HepG2 (cell line): ENCODE measurements around the gene SLC38A9. TPM values are rescaled to one million over a fixed set of nuclear protein-coding genes. Genes with fewer than 3 reads are reported as not detected.

Experiments used
- ELF1 ChIP-seq: sonication (generic); formaldehyde crosslinking; IDR thresholded peaks from 2 replicates; pipeline ENCODE4 v1.4.0; 2020; ENCODE audit warnings: missing genetic modification reagents
- ELF3 ChIP-seq: IDR thresholded peaks from 2 replicates; pipeline ENCODE4 v1.6.1; 2016; ENCODE audit warnings: missing genetic modification reagents, missing compliant biosample characterization
- ELF4 ChIP-seq: sonication (generic); formaldehyde crosslinking; IDR thresholded peaks from 2 replicates; pipeline ENCODE4 v1.5.0; 2020; ENCODE audit warnings: missing genetic modification reagents, mild to moderate bottlenecking, moderate library complexity, borderline replicate concordance
- GABPA ChIP-seq, 2 experiments: IDR thresholded peaks; 2 replicates each; pipeline ENCODE4 v1.6.1; 2011 to 2016; ENCODE audit warnings: low read depth in 2 of 2, low read length in 1 of 2, missing biosample characterization in 1 of 2, missing genetic modification characterization in 1 of 2
- GLI4 ChIP-seq: sonication (generic); formaldehyde crosslinking; IDR thresholded peaks from 2 replicates; pipeline ENCODE4 v1.5.1; 2020; ENCODE audit warnings: missing genetic modification reagents, mild to moderate bottlenecking, moderate library complexity, borderline replicate concordance
- HIVEP1 ChIP-seq: sonication (generic); formaldehyde crosslinking; IDR thresholded peaks from 2 replicates; pipeline ENCODE4 v1.4.0; 2020; ENCODE audit warnings: mild to moderate bottlenecking, missing genetic modification reagents
- HNF4A ChIP-seq: sonication (generic); formaldehyde crosslinking; IDR thresholded peaks from 2 replicates; pipeline ENCODE4 v1.4.0; 2020; ENCODE audit warnings: missing genetic modification reagents
- HNRNPLL ChIP-seq: fragments of 200-400 bp; formaldehyde crosslinking; IDR thresholded peaks from 2 replicates; pipeline ENCODE4 v1.6.1; 2017; ENCODE audit warnings: mild to moderate bottlenecking, low read depth, low read length; ENCODE audit not compliant: poor library complexity, severe bottlenecking
- KLF16 ChIP-seq, 2 experiments: sonication (generic) in 1 of 2; formaldehyde crosslinking in 1 of 2; IDR thresholded peaks; 2 replicates each; pipeline versions ENCODE4 v1.6.1 to v1.8.0; 2016 to 2023; ENCODE audit warnings: missing genetic modification reagents in 2 of 2, missing compliant biosample characterization in 1 of 2
- MXD1 ChIP-seq: sonication (generic); formaldehyde crosslinking; IDR thresholded peaks from 2 replicates; pipeline ENCODE4 v1.4.0; 2020; ENCODE audit warnings: mild to moderate bottlenecking, missing genetic modification reagents
- MXD4 ChIP-seq: IDR thresholded peaks from 2 replicates; pipeline ENCODE4 v1.6.1; 2016; ENCODE audit warnings: mild to moderate bottlenecking, missing biosample characterization, missing genetic modification reagents
- NBN ChIP-seq: fragments of 450-650 bp; conservative IDR thresholded peaks from 2 replicates; pipeline ENCODE4 v1.6.1; 2017
- PRDM10 ChIP-seq: sonication (generic); formaldehyde crosslinking; IDR thresholded peaks from 2 replicates; pipeline ENCODE4 v1.4.0; 2020; ENCODE audit warnings: low read depth, missing genetic modification reagents
- RNF2 ChIP-seq: fragments of 450-650 bp; conservative IDR thresholded peaks from 2 replicates; pipeline ENCODE4 v1.6.1; 2016; ENCODE audit warnings: low read depth
- TBX2 ChIP-seq: sonication (generic); formaldehyde crosslinking; IDR thresholded peaks from 2 replicates; pipeline ENCODE4 v1.5.0; 2020; ENCODE audit warnings: missing genetic modification reagents, mild to moderate bottlenecking, borderline replicate concordance
- THAP11 ChIP-seq: IDR thresholded peaks from 2 replicates; pipeline ENCODE4 v1.6.1; 2016; ENCODE audit warnings: missing biosample characterization, missing genetic modification reagents
- WIZ ChIP-seq: sonication (generic); formaldehyde crosslinking; IDR thresholded peaks from 2 replicates; pipeline ENCODE4 v1.5.1; 2020; ENCODE audit warnings: mild to moderate bottlenecking, missing genetic modification reagents
- YEATS2 ChIP-seq: sonication (generic); formaldehyde crosslinking; IDR thresholded peaks from 2 replicates; pipeline ENCODE4 v1.4.0; 2020; ENCODE audit warnings: missing genetic modification reagents, borderline replicate concordance
- ZHX1 ChIP-seq: sonication (generic); formaldehyde crosslinking; IDR thresholded peaks from 2 replicates; pipeline ENCODE4 v1.8.1; 2022; ENCODE audit warnings: low read depth, mild to moderate bottlenecking, missing genetic modification reagents
- ZNF572 ChIP-seq: sonication (generic); formaldehyde crosslinking; IDR thresholded peaks from 2 replicates; pipeline ENCODE4 v1.5.1; 2020; ENCODE audit warnings: mild to moderate bottlenecking, missing genetic modification reagents
- ZNF580 ChIP-seq: IDR thresholded peaks from 2 replicates; pipeline ENCODE4 v1.6.1; 2016; ENCODE audit warnings: low read depth, borderline replicate concordance
- ZNF773 ChIP-seq: sonication (generic); formaldehyde crosslinking; IDR thresholded peaks from 2 replicates; pipeline ENCODE4 v1.4.0; 2020; ENCODE audit warnings: missing genetic modification reagents, borderline replicate concordance
- polyA plus RNA-seq, 8 experiments: library from polyadenylated mRNA; depleted of rRNA in 3 of 8; stranded (reverse) in 7 of 8; unstranded in 1 of 8; fragments of >200 nt; fragmentation: Illumina TruSeq in 4 of 8; extraction: Trizol in 4 of 8; gene quantifications; 2 replicates each; pipeline versions ENCODE4 v1.2.1 to v1.2.3, GENCODE V29; 2011 to 2016; ENCODE audit warnings: low read depth in 4 of 8, missing spikeins in 1 of 8, mixed read lengths in 1 of 8; ENCODE audit not compliant: insufficient read depth in 1 of 8
- total RNA-seq, 5 experiments: library from RNA; depleted of rRNA; stranded (reverse); fragments of >200 nt; fragmentation: Illumina TruSeq; extraction: Trizol; gene quantifications; 2 replicates each; pipeline ENCODE4 v1.2.3, GENCODE V29; 2016; ENCODE audit warnings: low read depth in 1 of 5

Gene SLC38A9
- total and polyA plus RNA-seq, 2 of the 13 experiments (the other 11 are each of a cell fraction or from before 2014, with no cell fraction given) = 19.3 to 36.0 TPM

GRCh38 chr5:55712023-55712859 is at the start of gene SLC38A9 (continued):
- TF ChIP-seq ELF3 (peak; percentile 78), ZNF580 (CRISPR knock-in tag) (0 out of 2 replicates have a peak, but pooled peaks have one; percentile 65), ZNF773 (CRISPR knock-in tag) (no peak), HNF4A (CRISPR knock-in tag) (peak; percentile 34; the same call in 1 of the 2 replicates), THAP11 (CRISPR knock-in tag) (peak; percentile 99), PRDM10 (CRISPR knock-in tag) (peak; percentile 95), HIVEP1 (peak; percentile 68; the same call in 1 of the 2 replicates), TBX2 (CRISPR knock-in tag) (peak; percentile 74; the same call in 1 of the 2 replicates), MXD4 (peak; percentile 64), YEATS2 (CRISPR knock-in tag) (peak; percentile 66; the same call in 1 of the 2 replicates), RNF2 (peak; percentile 42; the same call in 1 of the 2 replicates), KLF16 (CRISPR knock-in tag; IDR thresholded peaks at IDR 0.05) (peak in 1 of 2 experiments; percentile 68; a peak in 2 of 4 replicates), ELF4 (CRISPR knock-in tag) (peak; percentile 83; the same call in 1 of the 2 replicates), NBN (no peak), MXD1 (CRISPR knock-in tag) (peak; percentile 40; the same call in 1 of the 2 replicates), ZHX1 (CRISPR knock-in tag) (0 out of 2 replicates have a peak, but pooled peaks have one; percentile 64), HNRNPLL (peak; percentile 68), GABPA (IDR thresholded peaks at IDR 0.05; ENCODE audit: low read depth, low read length) (peak; percentile 67), GABPA (CRISPR knock-in tag; IDR thresholded peaks at IDR 0.05; ENCODE audit: low read depth) (peak; percentile 93), WIZ (CRISPR knock-in tag) (peak; percentile 68; the same call in 1 of the 2 replicates), ZNF572 (CRISPR knock-in tag) (peak; percentile 45; the same call in 1 of the 2 replicates), ELF1 (CRISPR knock-in tag) (peak; percentile 95), GLI4 (CRISPR knock-in tag) (peak; percentile 85; the same call in 1 of the 2 replicates)
